ENCODE results near the gene AP3B1.

AP3B1 gene

DNA sequence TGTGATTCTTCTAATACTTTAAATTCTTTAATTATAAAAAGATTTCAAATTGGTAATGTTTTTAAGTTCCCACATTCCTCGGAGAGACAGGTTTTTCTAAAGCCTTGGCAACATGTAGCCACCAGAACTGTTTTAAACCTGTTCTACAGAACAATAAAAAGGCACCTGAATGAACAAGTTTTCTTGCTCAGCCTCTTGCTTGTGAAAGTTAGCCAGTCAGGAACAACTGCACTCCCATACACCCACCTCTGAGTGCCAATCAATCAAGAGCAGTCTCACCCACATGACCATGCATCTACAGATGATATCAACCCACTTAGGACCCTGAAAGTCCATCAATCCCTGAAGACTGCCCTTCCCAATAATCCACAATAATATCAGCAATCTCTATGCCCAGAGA lies 62.3 kb downstream of the AP3B1 start:
- no peak for DNase-seq (ENCODE audit: extremely low read depth, insufficient read length)
- Histone ChIP-seq H3K4me3 (replicated peaks; ENCODE audit: low read depth, low read length) (no peak overlapping the region), H3K36me3 (ENCODE audit: control insufficient read depth, insufficient read depth, low read length) (no peaks in the 10 kb centered on the region), H3K27me3 (replicated peaks; ENCODE audit: control insufficient read depth, insufficient read depth, low read length) (no peaks in the 10 kb centered on the region)
- TF ChIP-seq CTCF (IDR thresholded peaks at IDR 0.05; ENCODE audit: insufficient read depth, low read length, poor library complexity, severe bottlenecking): no peak

- H3K36me3 ChIP-seq (ENCODE audit: control insufficient read depth, insufficient read depth, low read length): no peaks in the 10 kb centered on the region
- no peak for TF ChIP-seq CTCF (IDR thresholded peaks at IDR 0.05; ENCODE audit: insufficient read depth, low read length, poor library complexity, severe bottlenecking)
- H3K27me3 ChIP-seq (replicated peaks; ENCODE audit: control insufficient read depth, insufficient read depth, low read length): no peaks in the 10 kb centered on the region
- DNase-seq (ENCODE audit: extremely low read depth, insufficient read length): no peak
- no peak overlapping the region for H3K4me3 ChIP-seq (replicated peaks; ENCODE audit: low read depth, low read length)
Measured at GRCh38 chr5:78224358-78224757, 70.1 kb downstream of the AP3B1 start.

DNA sequence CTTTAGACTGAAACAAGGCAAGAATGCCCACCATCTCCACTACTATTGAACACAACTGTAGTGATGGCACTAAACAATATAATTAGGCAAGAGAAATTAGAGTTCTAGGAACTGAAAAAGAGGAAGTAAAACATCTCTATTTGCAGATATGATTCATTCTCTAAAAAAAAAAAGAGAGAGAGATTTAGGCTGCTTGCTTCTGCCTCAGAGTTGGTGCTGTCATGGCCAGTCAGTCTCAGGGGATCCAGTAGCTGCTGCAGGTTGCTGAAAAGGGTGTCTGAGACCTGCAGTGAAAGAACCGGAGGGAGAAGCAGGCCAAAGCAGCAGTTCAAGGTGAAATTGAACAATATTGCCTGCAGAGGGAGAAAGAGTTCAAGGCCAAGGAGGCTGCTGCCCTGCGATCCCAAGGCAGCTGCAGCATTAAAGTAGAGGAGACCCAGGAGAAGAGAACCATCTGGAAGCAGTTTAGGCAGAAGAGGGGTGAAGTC lies 72.5 kb downstream of the AP3B1 start:
- peak; percentile 84 for DNase-seq (ENCODE audit: extremely low read depth, insufficient read length)
- TF ChIP-seq CTCF (IDR thresholded peaks at IDR 0.05; ENCODE audit: insufficient read depth, low read length, poor library complexity, severe bottlenecking): peak; percentile 54
- Histone ChIP-seq H3K36me3 (ENCODE audit: control insufficient read depth, insufficient read depth, low read length) (no peaks in the 10 kb centered on the region), H3K27me3 (replicated peaks; ENCODE audit: control insufficient read depth, insufficient read depth, low read length) (no peaks in the 10 kb centered on the region), H3K4me3 (replicated peaks; ENCODE audit: low read depth, low read length) (no peak overlapping the region)

- Histone ChIP-seq H3K27me3 (replicated peaks; ENCODE audit: control insufficient read depth, insufficient read depth, low read length) (no peaks in the 10 kb centered on the region), H3K36me3 (ENCODE audit: control insufficient read depth, insufficient read depth, low read length) (no peaks in the 10 kb centered on the region), H3K4me3 (replicated peaks; ENCODE audit: low read depth, low read length) (no peak overlapping the region)
- DNase-seq (ENCODE audit: extremely low read depth, insufficient read length): no peak
- TF ChIP-seq CTCF (IDR thresholded peaks at IDR 0.05; ENCODE audit: insufficient read depth, low read length, poor library complexity, severe bottlenecking): no peak
Measured at GRCh38 chr5:78221467-78221866, 73.0 kb downstream of the AP3B1 start.

- Histone ChIP-seq H3K27me3 (replicated peaks; ENCODE audit: control insufficient read depth, insufficient read depth, low read length) (no peaks in the 10 kb centered on the region), H3K36me3 (ENCODE audit: control insufficient read depth, insufficient read depth, low read length) (peaks cover 3% of the 10 kb centered on the region), H3K4me3 (replicated peaks; ENCODE audit: low read depth, low read length) (no peak overlapping the region)
- no peak for TF ChIP-seq CTCF (IDR thresholded peaks at IDR 0.05; ENCODE audit: insufficient read depth, low read length, poor library complexity, severe bottlenecking)
- DNase-seq (ENCODE audit: extremely low read depth, insufficient read length): no peak
Measured at GRCh38 chr5:78215972-78216371, 78.5 kb downstream of the AP3B1 start.

GRCh38 chr5:78215565-78215964 lies 78.9 kb downstream of the AP3B1 start:
- no peaks in the 10 kb centered on the region for H3K27me3 ChIP-seq (replicated peaks; ENCODE audit: control insufficient read depth, insufficient read depth, low read length)
- peaks cover 3% of the 10 kb centered on the region for H3K36me3 ChIP-seq (ENCODE audit: control insufficient read depth, insufficient read depth, low read length)
- TF ChIP-seq CTCF (IDR thresholded peaks at IDR 0.05; ENCODE audit: insufficient read depth, low read length, poor library complexity, severe bottlenecking): no peak
- no peak overlapping the region for H3K4me3 ChIP-seq (replicated peaks; ENCODE audit: low read depth, low read length)
- DNase-seq (ENCODE audit: extremely low read depth, insufficient read length): no peak

Measured in GM06990 (cell line).